Measurements from ENCODE around the gene SHOC2. TPM values are rescaled to one million over a fixed set of nuclear protein-coding genes. Genes with fewer than 3 reads are reported as not detected.

SHOC2 gene
- total and polyA plus RNA-seq, 7 donors, result 20.0 to 45.8 (median 35.4) TPM

DNA sequence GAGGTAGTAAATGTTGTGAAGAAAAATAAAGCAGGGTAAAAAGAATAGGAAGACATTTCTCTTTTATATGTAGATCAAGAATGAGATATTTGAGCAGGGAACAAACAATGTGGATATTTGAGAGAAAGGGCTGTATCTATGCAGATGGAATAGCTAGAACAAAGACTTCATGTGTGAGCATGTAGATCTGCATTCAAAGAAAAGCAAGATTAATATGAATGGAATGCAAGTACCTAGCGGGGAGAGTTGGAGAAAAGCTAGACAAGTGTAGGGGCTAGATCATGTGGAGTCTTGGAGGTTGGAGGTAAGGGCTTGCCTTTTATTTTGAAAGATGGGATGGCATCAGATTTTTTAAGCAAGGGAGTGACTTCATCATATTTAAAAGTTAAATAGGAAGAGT, 27.1 kb downstream of the SHOC2 start:
- intact Hi-C loops (cut with DNase I), result no loop called here
- Histone ChIP-seq H3K36me3 (ENCODE audit: insufficient read depth in 1 of 2, low read depth in 1 of 2) (peaks cover 0 to 10% of the 10 kb centered on the region in 2 donors), H3K27me3 (ENCODE audit: insufficient read depth in 3 of 3, low read length in 2 of 3) (no peaks in the 10 kb centered on the region), H3K4me3 (no peak overlapping the region), H3K4me1 (peaks cover 3% of the 10 kb centered on the region), H3K9me3 (no peaks in the 10 kb centered on the region), H3K27ac (no peak overlapping the region)
- TF ChIP-seq, protein P1, sequence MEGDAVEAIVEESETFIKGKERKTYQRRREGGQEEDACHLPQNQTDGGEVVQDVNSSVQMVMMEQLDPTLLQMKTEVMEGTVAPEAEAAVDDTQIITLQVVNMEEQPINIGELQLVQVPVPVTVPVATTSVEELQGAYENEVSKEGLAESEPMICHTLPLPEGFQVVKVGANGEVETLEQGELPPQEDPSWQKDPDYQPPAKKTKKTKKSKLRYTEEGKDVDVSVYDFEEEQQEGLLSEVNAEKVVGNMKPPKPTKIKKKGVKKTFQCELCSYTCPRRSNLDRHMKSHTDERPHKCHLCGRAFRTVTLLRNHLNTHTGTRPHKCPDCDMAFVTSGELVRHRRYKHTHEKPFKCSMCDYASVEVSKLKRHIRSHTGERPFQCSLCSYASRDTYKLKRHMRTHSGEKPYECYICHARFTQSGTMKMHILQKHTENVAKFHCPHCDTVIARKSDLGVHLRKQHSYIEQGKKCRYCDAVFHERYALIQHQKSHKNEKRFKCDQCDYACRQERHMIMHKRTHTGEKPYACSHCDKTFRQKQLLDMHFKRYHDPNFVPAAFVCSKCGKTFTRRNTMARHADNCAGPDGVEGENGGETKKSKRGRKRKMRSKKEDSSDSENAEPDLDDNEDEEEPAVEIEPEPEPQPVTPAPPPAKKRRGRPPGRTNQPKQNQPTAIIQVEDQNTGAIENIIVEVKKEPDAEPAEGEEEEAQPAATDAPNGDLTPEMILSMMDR (IDR thresholded peaks at IDR 0.05), result no peak
- ATAC-seq, result no peak
- 91 to 97% (median 94%) methylated on average over 1 of the region's 1 CpG for WGBS, 3 donors
- DNase-seq, result no peak

DNA sequence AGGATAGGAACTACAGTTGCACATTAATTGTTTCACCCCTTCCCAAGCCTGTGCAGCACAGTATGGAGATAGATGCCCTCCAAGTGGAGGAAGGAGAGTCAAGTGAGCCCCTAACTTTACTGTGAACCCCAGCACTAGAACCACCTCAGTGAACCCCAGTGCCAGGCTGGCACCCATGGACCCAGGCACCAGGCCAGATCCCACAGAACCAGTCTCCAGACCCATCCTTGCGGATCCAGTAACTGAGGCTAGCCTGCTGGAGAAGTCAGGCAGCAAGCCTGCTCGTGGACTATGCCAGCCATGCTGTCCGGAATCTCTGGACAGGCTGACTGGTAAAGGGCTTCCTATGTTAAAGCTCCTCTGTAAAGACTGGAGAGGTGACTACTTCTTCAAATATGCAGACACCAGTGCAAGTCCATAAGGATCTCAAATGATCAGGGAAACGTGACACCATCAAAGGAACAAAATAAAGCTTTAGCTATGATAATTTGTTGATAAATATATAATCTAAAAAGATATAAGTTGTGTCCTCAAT, 27.7 kb downstream of the SHOC2 start:
- H3K4me3 ChIP-seq, result no peak overlapping the region
- H3K4me1 ChIP-seq, result peaks cover 3% of the 10 kb centered on the region
- TF ChIP-seq, protein P1 (IDR thresholded peaks at IDR 0.05), result no peak
- DNase-seq (no peak), ATAC-seq (no peak)
- no peaks in the 10 kb centered on the region for H3K27me3 ChIP-seq (ENCODE audit: insufficient read depth in 3 of 3, low read length in 2 of 3)
- 71 to 85% (median 84%) methylated on average over 4 of the region's 4 CpGs for WGBS, 3 donors
- H3K9me3 ChIP-seq, result no peaks in the 10 kb centered on the region
- H3K36me3 ChIP-seq (ENCODE audit: insufficient read depth in 1 of 2, low read depth in 1 of 2), result peaks cover 0 to 10% of the 10 kb centered on the region in 2 donors
- H3K27ac ChIP-seq, result no peak overlapping the region
- intact Hi-C loops (cut with DNase I), result no loop called here

DNA sequence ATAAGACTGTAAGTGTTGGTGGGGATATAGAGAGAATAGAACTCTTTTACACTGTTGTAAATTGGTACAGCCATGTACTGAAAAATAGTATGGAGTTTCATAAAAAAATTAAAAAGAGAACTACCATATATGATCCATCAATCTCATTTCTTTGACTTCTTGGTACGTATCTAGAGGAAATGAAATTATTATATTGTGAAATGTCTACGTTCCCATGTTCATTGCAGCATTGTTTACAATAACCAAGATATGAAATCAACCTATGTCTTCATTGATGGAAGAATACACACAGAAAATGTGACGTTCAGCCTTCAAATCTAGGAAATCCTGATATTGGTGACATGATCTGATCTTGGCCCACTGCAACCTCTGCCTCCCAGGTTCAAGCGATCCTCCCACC, 32.0 kb downstream of the SHOC2 start:
- WGBS, 3 donors, result 94 to 99% (median 97%) methylated on average over 4 of the region's 4 CpGs
- DNase-seq, result no peak

DNA sequence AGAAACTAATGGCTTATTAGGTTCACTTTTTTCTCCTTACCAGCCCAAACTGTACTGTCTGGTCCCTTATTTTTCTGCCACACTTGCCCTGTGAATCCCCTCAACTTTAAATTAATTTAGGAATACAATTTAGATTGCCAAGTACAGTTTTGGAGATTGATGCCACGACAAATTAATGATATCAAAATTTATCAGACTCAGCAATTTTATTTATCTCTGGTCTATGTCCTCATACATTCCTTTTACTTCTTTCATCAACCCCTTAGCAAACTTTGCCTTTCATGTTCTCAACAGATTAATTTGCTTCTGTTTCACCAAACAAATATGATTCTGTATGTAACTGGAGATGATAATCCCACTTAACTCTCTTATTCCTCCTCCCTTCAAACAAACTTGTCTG, 38.2 kb downstream of the SHOC2 start:
- DNase-seq (no peak), ATAC-seq (no peak)
- WGBS, 3 donors, result 59 to 77% (median 64%) methylated on average over 1 of the region's 1 CpG
- Histone ChIP-seq H3K27me3 (ENCODE audit: insufficient read depth in 3 of 3, low read length in 2 of 3) (no peaks in the 10 kb centered on the region), H3K36me3 (ENCODE audit: insufficient read depth in 1 of 2, low read depth in 1 of 2) (no peaks in the 10 kb centered on the region), H3K27ac (no peak overlapping the region), H3K4me3 (no peak overlapping the region), H3K9me3 (no peaks in the 10 kb centered on the region), H3K4me1 (peaks cover 20% of the 10 kb centered on the region)
- intact Hi-C loops (cut with DNase I), result no loop called here
- TF ChIP-seq, protein P1 (IDR thresholded peaks at IDR 0.05), result no peak

More for the DNA sequence above, 32.0 kb downstream of the SHOC2 start:
- intact Hi-C loops (cut with DNase I), result no loop called here
- no peak for ATAC-seq
- H3K4me3 ChIP-seq, result no peak overlapping the region
- peaks cover 3% of the 10 kb centered on the region for H3K4me1 ChIP-seq
- no peaks in the 10 kb centered on the region for H3K27me3 ChIP-seq (ENCODE audit: insufficient read depth in 3 of 3, low read length in 2 of 3)
- no peaks in the 10 kb centered on the region for H3K9me3 ChIP-seq
- no peak overlapping the region for H3K27ac ChIP-seq
- TF ChIP-seq, protein P1 (IDR thresholded peaks at IDR 0.05), result no peak
- peaks cover 0 to 4% of the 10 kb centered on the region in 2 donors for H3K36me3 ChIP-seq (ENCODE audit: insufficient read depth in 1 of 2, low read depth in 1 of 2)
